MG63 (cell line): ENCODE data around the gene POLR3GL. TPM values are rescaled to one million over a fixed set of nuclear protein-coding genes. Genes with fewer than 3 reads are reported as not detected.

Experiments
- DNase-seq: peaks from one replicate; pipeline ENCODE4 v3.0.0-alpha.2; 2020
- H3K27me3 ChIP-seq: fragments of 250-450 bp; sonication (Bioruptor Pico); 2 replicates; pipeline ENCODE4 v1.5.1; 2020; ENCODE audit warnings: mild to moderate bottlenecking, moderate library complexity
- H3K36me3 ChIP-seq: fragments of 250-450 bp; sonication (Bioruptor Pico); 2 replicates; pipeline ENCODE4 v1.5.1; 2020; ENCODE audit warnings: mild to moderate bottlenecking, moderate library complexity
- H3K4me3 ChIP-seq: fragments of 250-450 bp; sonication (Bioruptor Pico); 2 replicates; pipeline ENCODE4 v1.5.1; 2020; ENCODE audit warnings: mild to moderate bottlenecking, moderate library complexity
- H3K9me3 ChIP-seq: fragments of 250-450 bp; sonication (Bioruptor Pico); 2 replicates; pipeline ENCODE4 v1.5.1; 2020; ENCODE audit warnings: mild to moderate bottlenecking, moderate library complexity
- total RNA-seq: library from RNA; depleted of rRNA; stranded (reverse); fragments of >200 nt; shearing (Covaris generic); gene quantifications from 2 replicates; pipeline ENCODE4 v1.2.3, GENCODE V29; 2014; ENCODE audit warnings: low replicate concordance

The POLR3GL gene
- total RNA-seq, 1 experiment from 2014 or later: 6.8 TPM

GRCh38 chr1:145960468-145961108, 3.9 kb upstream of the POLR3GL start:
- no peaks in the 10 kb centered on the region for H3K9me3 ChIP-seq
- DNase-seq: peak; percentile 62
- peak overlapping the region; percentile 37 for H3K4me3 ChIP-seq
- no peaks in the 10 kb centered on the region for H3K27me3 ChIP-seq
- H3K36me3 ChIP-seq: no peaks in the 10 kb centered on the region

GRCh38 chr1:145961109-145961424, 3.4 kb upstream of the POLR3GL start:
- no peak for DNase-seq
- peak overlapping the region; percentile 37 for H3K4me3 ChIP-seq
- no peaks in the 10 kb centered on the region for H3K27me3 ChIP-seq
- no peaks in the 10 kb centered on the region for H3K36me3 ChIP-seq
- no peaks in the 10 kb centered on the region for H3K9me3 ChIP-seq

GRCh38 chr1:145961425-145962156, 2.9 kb upstream of the POLR3GL start:
- H3K36me3 ChIP-seq: no peaks in the 10 kb centered on the region
- H3K9me3 ChIP-seq: no peaks in the 10 kb centered on the region
- no peaks in the 10 kb centered on the region for H3K27me3 ChIP-seq
- H3K4me3 ChIP-seq: no peak overlapping the region
- DNase-seq: no peak

- peaks cover 4% of the 10 kb centered on the region; the same call in 1 of the 2 replicates for H3K9me3 ChIP-seq
- 0 out of 2 replicates have a peak overlapping the region, but pooled peaks have one; percentile 16 for H3K4me3 ChIP-seq
- H3K36me3 ChIP-seq: no peaks in the 10 kb centered on the region
- no peak for DNase-seq
- no peaks in the 10 kb centered on the region for H3K27me3 ChIP-seq
These were observed 2.1 kb upstream of the POLR3GL start for GRCh38 chr1:145962157-145963102.

GRCh38 chr1:145963265-145964019, 1.0 kb upstream of the POLR3GL start:
- peaks cover 8% of the 10 kb centered on the region; the same call in 1 of the 2 replicates for H3K9me3 ChIP-seq

GRCh38 chr1:145965119-145965744, 742 bp downstream of the POLR3GL start:
- Histone ChIP-seq H3K4me3 (peak overlapping the region; percentile 91), H3K36me3 (no peaks in the 10 kb centered on the region), H3K27me3 (no peaks in the 10 kb centered on the region), H3K9me3 (peaks cover 8% of the 10 kb centered on the region; the same call in 1 of the 2 replicates)
- no peak for DNase-seq

More at GRCh38 chr1:145963265-145964019, 1.0 kb upstream of the POLR3GL start:
- Histone ChIP-seq H3K4me3 (peak overlapping the region; percentile 91), H3K36me3 (no peaks in the 10 kb centered on the region), H3K27me3 (no peaks in the 10 kb centered on the region)
- DNase-seq: no peak

GRCh38 chr1:145967288-145967687, 2.8 kb downstream of the POLR3GL start:
- H3K4me3 ChIP-seq: no peak overlapping the region
- peaks cover 8% of the 10 kb centered on the region; the same call in 1 of the 2 replicates for H3K9me3 ChIP-seq
- no peak for DNase-seq
- H3K36me3 ChIP-seq: no peaks in the 10 kb centered on the region
- no peaks in the 10 kb centered on the region for H3K27me3 ChIP-seq

- H3K9me3 ChIP-seq: peaks cover 3% of the 10 kb centered on the region; the same call in 1 of the 2 replicates
- no peaks in the 10 kb centered on the region for H3K36me3 ChIP-seq
- no peak for DNase-seq
- no peak overlapping the region for H3K4me3 ChIP-seq
- no peaks in the 10 kb centered on the region for H3K27me3 ChIP-seq
These were observed 8.1 kb downstream of the POLR3GL start for GRCh38 chr1:145972580-145972979.

GRCh38 chr1:145974721-145975120, 10.2 kb downstream of the POLR3GL start:
- Histone ChIP-seq H3K36me3 (no peaks in the 10 kb centered on the region; the same call in 1 of the 2 replicates), H3K4me3 (no peak overlapping the region), H3K27me3 (no peaks in the 10 kb centered on the region), H3K9me3 (no peaks in the 10 kb centered on the region)
- DNase-seq: no peak

GRCh38 chr1:145975216-145975615, 10.7 kb downstream of the POLR3GL start:
- no peaks in the 10 kb centered on the region for H3K9me3 ChIP-seq
- no peak for DNase-seq
- H3K36me3 ChIP-seq: no peaks in the 10 kb centered on the region; the same call in 1 of the 2 replicates
- H3K4me3 ChIP-seq: no peak overlapping the region
- H3K27me3 ChIP-seq: no peaks in the 10 kb centered on the region

GRCh38 chr1:145977016-145977415, 12.5 kb downstream of the POLR3GL start:
- no peaks in the 10 kb centered on the region for H3K9me3 ChIP-seq
- no peak overlapping the region for H3K4me3 ChIP-seq
- no peak for DNase-seq
- no peaks in the 10 kb centered on the region; the same call in 1 of the 2 replicates for H3K36me3 ChIP-seq
- no peaks in the 10 kb centered on the region for H3K27me3 ChIP-seq

- H3K36me3 ChIP-seq: no peaks in the 10 kb centered on the region; the same call in 1 of the 2 replicates
These were observed 13.3 kb downstream of the POLR3GL start for GRCh38 chr1:145977486-145978470.

GRCh38 chr1:145978471-145978853, 14.0 kb downstream of the POLR3GL start:
- Histone ChIP-seq H3K36me3 (no peaks in the 10 kb centered on the region; the same call in 1 of the 2 replicates), H3K9me3 (no peaks in the 10 kb centered on the region), H3K27me3 (no peaks in the 10 kb centered on the region), H3K4me3 (no peak overlapping the region)
- DNase-seq: no peak

More at GRCh38 chr1:145977486-145978470, 13.3 kb downstream of the POLR3GL start:
- no peak overlapping the region for H3K4me3 ChIP-seq
- no peaks in the 10 kb centered on the region for H3K9me3 ChIP-seq
- no peaks in the 10 kb centered on the region for H3K27me3 ChIP-seq
- DNase-seq: peak; percentile 54

- H3K27me3 ChIP-seq: no peaks in the 10 kb centered on the region
- no peak overlapping the region for H3K4me3 ChIP-seq
- H3K9me3 ChIP-seq: no peaks in the 10 kb centered on the region
- no peaks in the 10 kb centered on the region; the same call in 1 of the 2 replicates for H3K36me3 ChIP-seq
- DNase-seq: peak; percentile 76
These were observed 14.6 kb downstream of the POLR3GL start for GRCh38 chr1:145978854-145979745.
